Activated T-helper 2 cell treated with anti-CD3 and anti-CD28 coated beads, Interferon-gamma antibody, Interleukin-2, Interleukin-4, amounts not matched to agents 10 μg/mL and 5 μg/mL and 100 μg/mL, durations not matched to agents 14 hours and 24 hours and 36 hours (primary cell): ENCODE data around the gene PEX1. TPM values are rescaled to one million over a fixed set of nuclear protein-coding genes. Genes with fewer than 3 reads are reported as not detected.
A peak's percentile ranks its signal among the peaks of the same experiment; 100 is the strongest.
"Not testable (repeated sequence)": the region's sequence is repeated elsewhere in the genome, so short reads cannot be mapped to it uniquely, and the experiment has no call there.

Experiments
- DNase-seq: peaks from one replicate; pipeline ENCODE4 v3.0.0; 2021; ENCODE audit warnings: low spot score
- H3K27ac Mint-ChIP-seq: one replicate; pipeline ENCODE4 v1.8.0; 2021; ENCODE audit warnings: mixed read lengths
- H3K27me3 Mint-ChIP-seq: one replicate; pipeline ENCODE4 v1.8.0; 2021; ENCODE audit warnings: low read depth, mixed read lengths
- H3K36me3 Mint-ChIP-seq: one replicate; pipeline ENCODE4 v1.8.0; 2021; ENCODE audit warnings: low read depth, mixed read lengths
- H3K4me1 Mint-ChIP-seq: one replicate; pipeline ENCODE4 v1.8.0; 2021; ENCODE audit warnings: low read depth, mixed read lengths
- H3K4me3 Mint-ChIP-seq: one replicate; pipeline ENCODE4 v1.8.0; 2021; ENCODE audit warnings: low read depth, mild to moderate bottlenecking, moderate library complexity, mixed read lengths
- H3K9me3 Mint-ChIP-seq: one replicate; pipeline ENCODE4 v1.8.0; 2021; ENCODE audit warnings: mixed read lengths
- intact Hi-C: fragments of 100-400 bp; cut with micrococcal nuclease; formaldehyde crosslinking; loops from one replicate; pipeline ENCODE4 v1.15.1; 2023
- total RNA-seq: library from RNA; stranded (reverse); gene quantifications from 2 replicates; pipeline ENCODE4 v1.2.3, GENCODE V29; 2022

Gene PEX1
- total RNA-seq, 1 donor from 2014 or later: 15.1 TPM

GRCh38 chr7:92468589-92468988, 59.7 kb downstream of the PEX1 start:
- DNase-seq, H3K27ac Mint-ChIP-seq, H3K4me1 Mint-ChIP-seq, H3K4me3 Mint-ChIP-seq, H3K36me3 Mint-ChIP-seq, intact Hi-C loops, H3K27me3 Mint-ChIP-seq: not testable (repeated sequence)
- peaks cover 19% of the 10 kb centered on the region for H3K9me3 Mint-ChIP-seq

GRCh38 chr7:92466682-92467081, 61.6 kb downstream of the PEX1 start:
- H3K27me3 Mint-ChIP-seq: no peaks in the 10 kb centered on the region
- DNase-seq: no peak
- peaks cover 6% of the 10 kb centered on the region for H3K36me3 Mint-ChIP-seq
- H3K27ac Mint-ChIP-seq: no peak overlapping the region
- intact Hi-C loops: no loop called here
- peaks cover 19% of the 10 kb centered on the region for H3K9me3 Mint-ChIP-seq
- H3K4me3 Mint-ChIP-seq: no peak overlapping the region
- H3K4me1 Mint-ChIP-seq: no peaks in the 10 kb centered on the region

- intact Hi-C loops: no loop called here
- H3K27me3 Mint-ChIP-seq: no peaks in the 10 kb centered on the region
- DNase-seq: no peak
- H3K4me1 Mint-ChIP-seq: no peaks in the 10 kb centered on the region
- H3K9me3 Mint-ChIP-seq: peaks cover 18% of the 10 kb centered on the region
- H3K27ac Mint-ChIP-seq: no peak overlapping the region
- no peak overlapping the region for H3K4me3 Mint-ChIP-seq
- H3K36me3 Mint-ChIP-seq: peaks cover 6% of the 10 kb centered on the region
Measured at GRCh38 chr7:92464515-92464914, 63.8 kb downstream of the PEX1 start.

- H3K9me3 Mint-ChIP-seq: peaks cover 3% of the 10 kb centered on the region
- no peak overlapping the region for H3K4me3 Mint-ChIP-seq
- H3K36me3 Mint-ChIP-seq: peaks cover 6% of the 10 kb centered on the region
- H3K27me3 Mint-ChIP-seq: no peaks in the 10 kb centered on the region
- DNase-seq: no peak
- H3K4me1 Mint-ChIP-seq: no peaks in the 10 kb centered on the region
- no peak overlapping the region for H3K27ac Mint-ChIP-seq
- intact Hi-C loops: no loop called here
Measured at GRCh38 chr7:92462560-92462959, 65.8 kb downstream of the PEX1 start.

GRCh38 chr7:92461027-92462003, 67.0 kb downstream of the PEX1 start:
- Mint-ChIP-seq H3K9me3 (no peaks in the 10 kb centered on the region), H3K36me3 (peaks cover 8% of the 10 kb centered on the region), H3K27ac (no peak overlapping the region), H3K27me3 (no peaks in the 10 kb centered on the region), H3K4me1 (no peaks in the 10 kb centered on the region), H3K4me3 (no peak overlapping the region)
- DNase-seq: peak; percentile 13
- intact Hi-C loops: no loop called here

- H3K27me3 Mint-ChIP-seq: no peaks in the 10 kb centered on the region
- H3K36me3 Mint-ChIP-seq: peaks cover 15% of the 10 kb centered on the region
- no peaks in the 10 kb centered on the region for H3K9me3 Mint-ChIP-seq
- no peak for DNase-seq
- H3K4me3 Mint-ChIP-seq: no peak overlapping the region
- H3K4me1 Mint-ChIP-seq: no peaks in the 10 kb centered on the region
- no peak overlapping the region for H3K27ac Mint-ChIP-seq
- intact Hi-C loops: no loop called here
Measured at GRCh38 chr7:92460510-92460909, 67.8 kb downstream of the PEX1 start.

GRCh38 chr7:92460109-92460508, 68.2 kb downstream of the PEX1 start:
- DNase-seq: no peak
- Mint-ChIP-seq H3K4me1 (no peaks in the 10 kb centered on the region), H3K36me3 (peaks cover 16% of the 10 kb centered on the region), H3K4me3 (no peak overlapping the region), H3K9me3 (no peaks in the 10 kb centered on the region), H3K27me3 (no peaks in the 10 kb centered on the region), H3K27ac (no peak overlapping the region)
- intact Hi-C loops: no loop called here

- intact Hi-C loops: no loop called here
Measured at GRCh38 chr7:92456236-92456635, 72.1 kb downstream of the PEX1 start.

GRCh38 chr7:92451645-92452044, 76.7 kb downstream of the PEX1 start:
- Mint-ChIP-seq H3K27me3 (no peaks in the 10 kb centered on the region), H3K4me1 (peaks cover 13% of the 10 kb centered on the region), H3K4me3 (no peak overlapping the region), H3K9me3 (no peaks in the 10 kb centered on the region), H3K27ac (no peak overlapping the region), H3K36me3 (peaks cover 52% of the 10 kb centered on the region)
- DNase-seq: no peak
- intact Hi-C loops: no loop called here

More at GRCh38 chr7:92456236-92456635, 72.1 kb downstream of the PEX1 start:
- no peak overlapping the region for H3K27ac Mint-ChIP-seq
- H3K36me3 Mint-ChIP-seq: peaks cover 39% of the 10 kb centered on the region
- no peaks in the 10 kb centered on the region for H3K9me3 Mint-ChIP-seq
- H3K27me3 Mint-ChIP-seq: no peaks in the 10 kb centered on the region
- H3K4me3 Mint-ChIP-seq: no peak overlapping the region
- no peak for DNase-seq
- H3K4me1 Mint-ChIP-seq: no peaks in the 10 kb centered on the region

- Mint-ChIP-seq H3K27me3 (no peaks in the 10 kb centered on the region), H3K36me3 (peaks cover 26% of the 10 kb centered on the region), H3K27ac (peak overlapping the region; percentile 90), H3K4me1 (peaks cover 15% of the 10 kb centered on the region), H3K4me3 (peak overlapping the region; percentile 85), H3K9me3 (no peaks in the 10 kb centered on the region)
- peak; percentile 54 for DNase-seq
- intact Hi-C loops: loop anchor here (2.0 to 10.0 kb wide), 3 partner anchors 81 to 1363 kb away; partner anchors contain the start of genes AKAP9, PEX1 and RBM48
Measured at GRCh38 chr7:92448205-92448747, 80.0 kb downstream of the PEX1 start.

- Mint-ChIP-seq H3K4me3 (peak within 1 kb of the TSS; percentile 85), H3K27ac (peak within 1 kb of the TSS; percentile 90), H3K4me1 (peaks cover 15% of the 10 kb centered on the region), H3K27me3 (peaks cover 1% of the 10 kb centered on the region), H3K36me3 (peaks cover 25% of the 10 kb centered on the region), H3K9me3 (no peaks in the 10 kb centered on the region)
- intact Hi-C loops: loop anchor here (1.0 to 10.0 kb wide), 9 partner anchors 23 to 1363 kb away; partner anchors contain the start of genes AKAP9, ANKIB1, CYP51A1 and KRIT1
- DNase-seq: peak; percentile 79
Measured at GRCh38 chr7:92447345-92448204, 80.7 kb downstream of the PEX1 start, which contains the start of gene GATAD1. GATAD1 (plus strand) TSS chr7:92447482; CDS start chr7:92447730, 248 bp downstream.

GRCh38 chr7:92446869-92447344, 81.4 kb downstream of the PEX1 start:
- Mint-ChIP-seq H3K27ac (peak overlapping the region; percentile 86), H3K27me3 (peaks cover 2% of the 10 kb centered on the region), H3K4me3 (peak overlapping the region; percentile 80), H3K9me3 (no peaks in the 10 kb centered on the region), H3K36me3 (peaks cover 19% of the 10 kb centered on the region), H3K4me1 (peaks cover 15% of the 10 kb centered on the region)
- intact Hi-C loops: loop anchor here (1.0 to 10.0 kb wide), 8 partner anchors 23 to 1362 kb away; partner anchors contain the start of genes AKAP9, ANKIB1, CYP51A1 and KRIT1
- no peak for DNase-seq
